GM12878 (cell line): ENCODE measurements around the gene PKD2.

Experiments used
- CEBPB ChIP-seq, 2 experiments: fragments of 150-350 bp in 1 of 2; IDR thresholded peaks; 2 replicates each; pipeline ENCODE4 v1.6.1; 2012 to 2014; ENCODE audit warnings: low read depth in 2 of 2, low read length in 2 of 2, borderline replicate concordance in 1 of 2, inconsistent platforms in 1 of 2
- POLR2AphosphoS2 ChIP-seq: IDR thresholded peaks from 2 replicates; pipeline ENCODE4 v1.6.1; 2011; ENCODE audit warnings: low read depth, mild to moderate bottlenecking, low read length, improper control_type of control experiment, moderate library complexity
- POLR2AphosphoS5 ChIP-seq: IDR thresholded peaks from 2 replicates; pipeline ENCODE4 v1.6.1; 2011; ENCODE audit warnings: mild to moderate bottlenecking, low read length, inconsistent platforms
- RCOR1 ChIP-seq: conservative IDR thresholded peaks from 2 replicates; pipeline ENCODE4 v1.6.1; 2012; ENCODE audit warnings: low read depth, low read length, improper control_type of control experiment
- SMC3 ChIP-seq: IDR thresholded peaks from 2 replicates; pipeline ENCODE4 v1.6.1; 2011; ENCODE audit warnings: low read length, improper control_type of control experiment, borderline replicate concordance
- SPI1 ChIP-seq: IDR thresholded peaks from 2 replicates; pipeline ENCODE4 v1.6.1; 2011; ENCODE audit warnings: low read depth, mild to moderate bottlenecking, low read length, moderate library complexity, borderline replicate concordance; ENCODE audit not compliant: insufficient read depth
- ZBTB33 ChIP-seq: fragments of 450-650 bp; IDR thresholded peaks from 2 replicates; pipeline ENCODE4 v1.6.1; 2017; ENCODE audit warnings: mild to moderate bottlenecking

GRCh38 chr4:88045021-88045420, 37.6 kb downstream of the PKD2 start:
- no peak for TF ChIP-seq SMC3
- TF ChIP-seq SPI1 = no peak
- TF ChIP-seq POLR2AphosphoS2 = no peak
- no peak for TF ChIP-seq CEBPB (IDR thresholded peaks at IDR 0.05; ENCODE audit: borderline replicate concordance in 1 of 2, low read depth in 2 of 2, low read length in 2 of 2)
- TF ChIP-seq RCOR1 = no peak
- no peak for TF ChIP-seq POLR2AphosphoS5
- no peak for TF ChIP-seq ZBTB33
